Spleen (tissue), 11 donors: ENCODE data around the gene RAI14. TPM values are rescaled to one million over a fixed set of nuclear protein-coding genes. Genes with fewer than 3 reads are reported as not detected.

ENCODE experiments used
- DNase-seq: peaks from one replicate; pipeline ENCODE4 v3.0.0-alpha.2; 2020
- H3K27ac ChIP-seq, 8 donors: fragments of 200-600 bp; sonication (generic) in 7 of 8; 1 replicate in 4 of 8; 2 replicates in 4 of 8; pipeline versions ENCODE4 v1.5.0 to v1.8.0; 2016 to 2021; ENCODE audit warnings: inconsistent platforms in 4 of 8, mild to moderate bottlenecking in 4 of 8, moderate library complexity in 1 of 8
- H3K27me3 ChIP-seq, 7 donors: fragments of 200-600 bp; sonication (generic) in 6 of 7; replicated peaks in 1 of 7; 1 replicate in 4 of 7; 2 replicates in 3 of 7; pipeline versions ENCODE4 v1.5.0 to v1.8.0; 2016 to 2021; ENCODE audit warnings: inconsistent platforms in 3 of 7, mild to moderate bottlenecking in 1 of 7
- H3K36me3 ChIP-seq, 6 donors: fragments of 200-600 bp; sonication (generic) in 5 of 6; 1 replicate in 4 of 6; 2 replicates in 2 of 6; pipeline versions ENCODE4 v1.5.0 to v1.8.0; 2016 to 2021; ENCODE audit warnings: inconsistent platforms in 2 of 6
- H3K4me1 ChIP-seq, 6 donors: fragments of 200-600 bp; sonication (generic) in 5 of 6; 1 replicate in 3 of 6; 2 replicates in 3 of 6; pipeline versions ENCODE4 v1.5.0 to v1.8.0; 2016 to 2021; ENCODE audit warnings: inconsistent platforms in 3 of 6
- H3K4me3 ChIP-seq, 8 donors: fragments of 200-600 bp; sonication (generic) in 7 of 8; 1 replicate in 4 of 8; 2 replicates in 4 of 8; pipeline versions ENCODE4 v1.5.0 to v1.8.0; 2016 to 2021; ENCODE audit warnings: inconsistent platforms in 4 of 8, mild to moderate bottlenecking in 4 of 8, moderate library complexity in 2 of 8
- H3K9me3 ChIP-seq, 8 donors: fragments of 200-600 bp; sonication (generic) in 7 of 8; 1 replicate in 4 of 8; 2 replicates in 4 of 8; pipeline versions ENCODE4 v1.5.0 to v1.8.0; 2016 to 2021; ENCODE audit warnings: inconsistent platforms in 4 of 8
- POLR2A ChIP-seq, 3 donors: fragments of 450-650 bp; IDR thresholded peaks; one replicate each; pipeline ENCODE4 v1.5.1; 2017; ENCODE audit warnings: antibody characterized with exemption in 3 of 3, mild to moderate bottlenecking in 1 of 3
- POLR2AphosphoS5 ChIP-seq, 3 donors: sonication (generic); formaldehyde crosslinking; IDR thresholded peaks; one replicate each; pipeline ENCODE4 v1.5.1; 2017; ENCODE audit warnings: antibody characterized with exemption in 3 of 3
- WGBS, 5 donors: extraction: QIAGEN DNeasy Blood & Tissue Kit in 3 of 5; methylation state at CpG; one replicate each; pipeline versions ENCODE4 v1.1.5 to v1.1.7; 2013 to 2018; 5-methylcytosine and 5-hydroxymethylcytosine counted together
- intact Hi-C: fragments of 100-400 bp; cut with DNase I; formaldehyde crosslinking; loops from one replicate; pipeline ENCODE4 v1.15.0; 2023; ENCODE audit warnings: low total_unique reads
- polyA plus RNA-seq, 3 donors: library from polyadenylated mRNA; stranded (reverse); fragments of 200-250 nt; gene quantifications; one replicate each; pipeline ENCODE4 v1.2.1, GENCODE V29; 2013
- total RNA-seq, 7 donors: library from RNA; depleted of rRNA in 3 of 7; stranded (reverse); fragments of >200 nt in 3 of 7; fragmentation: NEBNext Ultra II Directional in 4 of 7; extraction: Animal tissue kit (Norgen Biotek cat#: 25700) in 4 of 7; gene quantifications; one replicate each; pipeline versions ENCODE4 v1.1.0 to v1.2.1, GENCODE V29; 2016 to 2021
- TF ChIP-seq, protein P1 (sequence below), 11 experiments: fragments of 200-600 bp in 7 of 11; fragments of 450-650 bp in 4 of 11; sonication (generic) in 4 of 11; IDR thresholded peaks in 8 of 11; conservative IDR thresholded peaks in 3 of 11; 1 replicate in 7 of 11; 2 replicates in 4 of 11; pipeline versions ENCODE4 v1.4.0 to v1.8.0; 2016 to 2021; ENCODE audit warnings: antibody characterized with exemption in 11 of 11, inconsistent platforms in 4 of 11, mild to moderate bottlenecking in 1 of 11
- donor health status: healthy with polysubstance abuse.
- donor health status: DM: no; HTN: no; CAD: no; lungs with moderate emphysema.
- donor health status: DM: no; HTN: no; CAD: no.
- donor health status: Bipolar disorder and iron deficiency.
- donor health status: healthy.
- donor health status: DM: no; HTN: no; CAD: no.
- donor health status: DM: yes; HTN: yes; CAD: no.

RAI14 gene
- total and polyA plus RNA-seq, 10 donors = 14.2 to 217 (median 116) TPM

GRCh38 chr5:34624691-34625090, 31.4 kb upstream of the RAI14 start:
- Histone ChIP-seq H3K27me3 (no peaks in the 10 kb centered on the region), H3K4me3 (no peak overlapping the region), H3K36me3 (no peaks in the 10 kb centered on the region), H3K4me1 (peaks cover 0 to 11% (median 0%) of the 10 kb centered on the region in 6 donors), H3K9me3 (no peaks in the 10 kb centered on the region), H3K27ac (no peak overlapping the region)
- intact Hi-C loops = no loop called here
- no peak for DNase-seq
- TF ChIP-seq POLR2A (IDR thresholded peaks at IDR 0.05) (no peak), POLR2AphosphoS5 (IDR thresholded peaks at IDR 0.05) (no peak)
- TF ChIP-seq, protein P1, sequence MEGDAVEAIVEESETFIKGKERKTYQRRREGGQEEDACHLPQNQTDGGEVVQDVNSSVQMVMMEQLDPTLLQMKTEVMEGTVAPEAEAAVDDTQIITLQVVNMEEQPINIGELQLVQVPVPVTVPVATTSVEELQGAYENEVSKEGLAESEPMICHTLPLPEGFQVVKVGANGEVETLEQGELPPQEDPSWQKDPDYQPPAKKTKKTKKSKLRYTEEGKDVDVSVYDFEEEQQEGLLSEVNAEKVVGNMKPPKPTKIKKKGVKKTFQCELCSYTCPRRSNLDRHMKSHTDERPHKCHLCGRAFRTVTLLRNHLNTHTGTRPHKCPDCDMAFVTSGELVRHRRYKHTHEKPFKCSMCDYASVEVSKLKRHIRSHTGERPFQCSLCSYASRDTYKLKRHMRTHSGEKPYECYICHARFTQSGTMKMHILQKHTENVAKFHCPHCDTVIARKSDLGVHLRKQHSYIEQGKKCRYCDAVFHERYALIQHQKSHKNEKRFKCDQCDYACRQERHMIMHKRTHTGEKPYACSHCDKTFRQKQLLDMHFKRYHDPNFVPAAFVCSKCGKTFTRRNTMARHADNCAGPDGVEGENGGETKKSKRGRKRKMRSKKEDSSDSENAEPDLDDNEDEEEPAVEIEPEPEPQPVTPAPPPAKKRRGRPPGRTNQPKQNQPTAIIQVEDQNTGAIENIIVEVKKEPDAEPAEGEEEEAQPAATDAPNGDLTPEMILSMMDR (IDR thresholded peaks at IDR 0.05 in 8 of 11, conservative IDR thresholded peaks at IDR 0.05 in 3 of 11) = no peak
- WGBS, 5 donors = 91 to 96% (median 95%) methylated on average over 3 of the region's 3 CpGs

DNA sequence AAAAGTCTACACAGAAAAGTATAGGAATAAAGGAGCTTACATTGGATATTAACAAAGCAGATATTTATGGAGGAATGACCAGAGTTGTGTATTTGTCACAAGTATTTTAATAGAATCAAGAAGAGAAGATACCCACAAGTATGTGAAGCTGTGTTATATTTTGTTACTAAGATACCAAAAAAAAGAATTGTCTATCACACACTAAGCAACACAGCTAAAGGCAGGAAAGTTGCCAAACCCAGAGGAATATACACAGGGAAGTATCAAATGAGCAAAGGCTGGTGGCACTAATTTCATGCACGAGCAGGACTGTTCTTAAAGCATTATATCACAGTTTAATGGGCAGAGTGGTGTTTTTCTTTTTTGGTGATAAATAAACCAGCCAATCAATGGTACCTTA, 30.9 kb upstream of the RAI14 start:
- Histone ChIP-seq H3K4me1 (peaks cover 0 to 11% (median 0%) of the 10 kb centered on the region in 6 donors), H3K9me3 (peaks cover 0 to 4% (median 0%) of the 10 kb centered on the region in 8 donors), H3K27me3 (no peaks in the 10 kb centered on the region), H3K4me3 (no peak overlapping the region), H3K27ac (no peak overlapping the region), H3K36me3 (no peaks in the 10 kb centered on the region)
- TF ChIP-seq POLR2A (IDR thresholded peaks at IDR 0.05) (no peak), POLR2AphosphoS5 (IDR thresholded peaks at IDR 0.05) (no peak)
- TF ChIP-seq, protein P1 (IDR thresholded peaks at IDR 0.05 in 8 of 11, conservative IDR thresholded peaks at IDR 0.05 in 3 of 11) = no peak
- intact Hi-C loops = no loop called here
- no peak for DNase-seq
- WGBS, 5 donors = 79 to 97% (median 87%) methylated on average over 1 of the region's 1 CpG

GRCh38 chr5:34626036-34626435, 30.1 kb upstream of the RAI14 start:
- DNase-seq = no peak
- peaks cover 0 to 11% (median 0%) of the 10 kb centered on the region in 6 donors for H3K4me1 ChIP-seq
- TF ChIP-seq, protein P1 (IDR thresholded peaks at IDR 0.05 in 8 of 11, conservative IDR thresholded peaks at IDR 0.05 in 3 of 11) = no peak
- TF ChIP-seq POLR2AphosphoS5 (IDR thresholded peaks at IDR 0.05) = no peak
- TF ChIP-seq POLR2A (IDR thresholded peaks at IDR 0.05) = no peak
- intact Hi-C loops = no loop called here
- H3K4me3 ChIP-seq = no peak overlapping the region
- no peak overlapping the region for H3K27ac ChIP-seq
- peaks cover 0 to 12% (median 7%) of the 10 kb centered on the region in 8 donors for H3K9me3 ChIP-seq
- H3K27me3 ChIP-seq = no peaks in the 10 kb centered on the region
- no peaks in the 10 kb centered on the region for H3K36me3 ChIP-seq
- 64 to 80% (median 75%) methylated on average over 6 of the region's 6 CpGs for WGBS, 5 donors

DNA sequence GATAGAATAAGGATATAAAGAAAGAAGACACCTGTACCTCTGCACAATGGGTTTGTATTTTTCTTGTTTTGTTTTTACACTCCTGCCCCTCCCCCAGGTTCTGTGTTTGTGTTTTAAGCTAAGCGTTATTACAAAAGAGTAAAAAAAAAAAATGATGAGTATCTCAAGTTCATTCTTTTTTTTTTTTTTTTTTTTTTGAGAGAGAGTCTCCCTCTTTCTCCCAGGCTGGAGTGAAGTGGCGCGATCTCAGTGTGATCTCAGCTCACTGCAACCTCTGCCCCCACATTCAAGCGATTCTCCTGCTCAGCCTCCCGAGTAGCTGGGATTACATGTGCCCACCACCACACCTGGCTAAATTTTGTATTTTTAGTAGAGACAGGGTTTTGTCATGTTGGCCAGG, 29.4 kb upstream of the RAI14 start:
- DNase-seq = no peak
- Histone ChIP-seq H3K36me3 (no peaks in the 10 kb centered on the region), H3K4me1 (peaks cover 0 to 5% (median 0%) of the 10 kb centered on the region in 6 donors), H3K9me3 (peaks cover 0 to 17% (median 10%) of the 10 kb centered on the region in 8 donors), H3K4me3 (no peak overlapping the region), H3K27me3 (no peaks in the 10 kb centered on the region), H3K27ac (no peak overlapping the region)
- intact Hi-C loops = no loop called here
- TF ChIP-seq POLR2AphosphoS5 (IDR thresholded peaks at IDR 0.05) (no peak), POLR2A (IDR thresholded peaks at IDR 0.05) (no peak)
- TF ChIP-seq, protein P1 (IDR thresholded peaks at IDR 0.05 in 8 of 11, conservative IDR thresholded peaks at IDR 0.05 in 3 of 11) = no peak
- WGBS, 5 donors = 77 to 93% (median 85%) methylated on average over 5 of the region's 5 CpGs
